NCI-H2029 treated with DMSO at 0.1 percent for 48 hours (cell line): ENCODE data around the gene KCNJ12.
"Not testable (repeated sequence)": the region's sequence is repeated elsewhere in the genome, so short reads cannot be mapped to it uniquely, and the experiment has no call there.

ENCODE experiments used
- DNase-seq: peaks from one replicate; lab custom pipeline; 2025; lab: John Stamatoyannopoulos, UW

The KCNJ12 gene

GRCh38 chr17:21376081-21376758 lies at the start of gene KCNJ12:
TSS of gene KCNJ12 (plus strand) at chr17:21376357. CDS start at chr17:21415343, 38,986 bp downstream.
- no peak for DNase-seq

- not testable (repeated sequence) for DNase-seq
Observed at GRCh38 chr17:21327921-21328320, 48.2 kb upstream of the KCNJ12 start.

- not testable (repeated sequence) for DNase-seq
Observed at GRCh38 chr17:21328778-21329177, 47.4 kb upstream of the KCNJ12 start.

GRCh38 chr17:21330436-21331160 lies 45.6 kb upstream of the KCNJ12 start:
- DNase-seq = no peak

GRCh38 chr17:21336541-21337294 lies 39.4 kb upstream of the KCNJ12 start:
- not testable (repeated sequence) for DNase-seq

- DNase-seq = not testable (repeated sequence)
Observed at GRCh38 chr17:21337981-21338625, 38.1 kb upstream of the KCNJ12 start.

- DNase-seq = no peak
Observed at GRCh38 chr17:21339011-21339410, 37.1 kb upstream of the KCNJ12 start.

- DNase-seq = not testable (repeated sequence)
Observed at GRCh38 chr17:21339571-21339970, 36.6 kb upstream of the KCNJ12 start.

- not testable (repeated sequence) for DNase-seq
Observed at GRCh38 chr17:21340407-21340806, 35.8 kb upstream of the KCNJ12 start.

- DNase-seq = not testable (repeated sequence)
Observed at GRCh38 chr17:21341279-21341678, 34.9 kb upstream of the KCNJ12 start.

GRCh38 chr17:21341925-21342540 lies 34.1 kb upstream of the KCNJ12 start:
- not testable (repeated sequence) for DNase-seq

GRCh38 chr17:21343061-21343949 lies 32.9 kb upstream of the KCNJ12 start:
- DNase-seq = not testable (repeated sequence)

- not testable (repeated sequence) for DNase-seq
Observed at GRCh38 chr17:21344801-21345200, 31.4 kb upstream of the KCNJ12 start.

- no peak for DNase-seq
Observed at GRCh38 chr17:21345236-21345635, 30.9 kb upstream of the KCNJ12 start.

- DNase-seq = not testable (repeated sequence)
Observed at GRCh38 chr17:21346107-21346506, 30.1 kb upstream of the KCNJ12 start.

GRCh38 chr17:21346651-21347250 lies 29.4 kb upstream of the KCNJ12 start:
- DNase-seq = not testable (repeated sequence)

GRCh38 chr17:21347660-21348059 lies 28.5 kb upstream of the KCNJ12 start:
- not testable (repeated sequence) for DNase-seq

- DNase-seq = not testable (repeated sequence)
Observed at GRCh38 chr17:21348081-21348925, 27.9 kb upstream of the KCNJ12 start.

- DNase-seq = not testable (repeated sequence)
Observed at GRCh38 chr17:21348926-21349261, 27.3 kb upstream of the KCNJ12 start.
